ENCODE measurements around the gene NXNL1. TPM values are rescaled to one million over a fixed set of nuclear protein-coding genes. Genes with fewer than 3 reads are reported as not detected.
A peak's percentile ranks its signal among the peaks of the same experiment; 100 is the strongest.

Gene NXNL1
- total RNA-seq, 4 donors from 2014 or later = not detected

DNA sequence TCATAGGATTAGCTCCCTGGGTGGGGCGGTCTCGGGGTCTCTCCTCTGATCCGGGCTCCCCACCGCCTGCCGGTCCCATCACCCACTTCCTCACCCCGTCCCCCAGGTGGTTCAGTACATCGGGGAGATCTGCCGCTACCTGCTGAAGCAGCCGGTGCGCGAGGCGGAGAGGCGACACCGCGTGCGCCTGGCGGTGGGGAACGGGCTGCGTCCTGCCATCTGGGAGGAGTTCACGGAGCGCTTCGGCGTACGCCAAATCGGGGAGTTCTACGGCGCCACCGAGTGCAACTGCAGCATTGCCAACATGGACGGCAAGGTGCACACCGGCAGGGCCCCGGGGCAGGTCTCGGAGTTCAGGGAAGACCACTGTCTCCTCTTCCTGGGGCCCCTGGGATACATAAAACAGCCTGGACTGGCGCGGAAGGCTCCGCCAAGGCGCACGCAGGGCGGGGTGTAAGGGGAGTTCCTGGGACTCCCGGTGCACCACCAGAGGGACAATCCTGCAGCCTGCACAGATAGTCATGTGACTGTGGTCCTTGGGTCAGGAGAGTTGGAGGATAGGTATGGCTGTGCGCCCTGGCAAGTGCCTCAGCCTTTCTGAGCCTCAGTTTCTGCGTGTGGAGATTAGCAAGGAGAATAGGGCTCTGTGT, 36.5 kb upstream of the NXNL1 start:
- TF ChIP-seq POLR2A (IDR thresholded peaks at IDR 0.05) = no peak
- TF ChIP-seq, protein P1, sequence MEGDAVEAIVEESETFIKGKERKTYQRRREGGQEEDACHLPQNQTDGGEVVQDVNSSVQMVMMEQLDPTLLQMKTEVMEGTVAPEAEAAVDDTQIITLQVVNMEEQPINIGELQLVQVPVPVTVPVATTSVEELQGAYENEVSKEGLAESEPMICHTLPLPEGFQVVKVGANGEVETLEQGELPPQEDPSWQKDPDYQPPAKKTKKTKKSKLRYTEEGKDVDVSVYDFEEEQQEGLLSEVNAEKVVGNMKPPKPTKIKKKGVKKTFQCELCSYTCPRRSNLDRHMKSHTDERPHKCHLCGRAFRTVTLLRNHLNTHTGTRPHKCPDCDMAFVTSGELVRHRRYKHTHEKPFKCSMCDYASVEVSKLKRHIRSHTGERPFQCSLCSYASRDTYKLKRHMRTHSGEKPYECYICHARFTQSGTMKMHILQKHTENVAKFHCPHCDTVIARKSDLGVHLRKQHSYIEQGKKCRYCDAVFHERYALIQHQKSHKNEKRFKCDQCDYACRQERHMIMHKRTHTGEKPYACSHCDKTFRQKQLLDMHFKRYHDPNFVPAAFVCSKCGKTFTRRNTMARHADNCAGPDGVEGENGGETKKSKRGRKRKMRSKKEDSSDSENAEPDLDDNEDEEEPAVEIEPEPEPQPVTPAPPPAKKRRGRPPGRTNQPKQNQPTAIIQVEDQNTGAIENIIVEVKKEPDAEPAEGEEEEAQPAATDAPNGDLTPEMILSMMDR (IDR thresholded peaks at IDR 0.05) = no peak
- Histone ChIP-seq H3K4me3 (no peak overlapping the region), H3K36me3 (no peaks in the 10 kb centered on the region), H3K9me3 (no peaks in the 10 kb centered on the region), H3K27me3 (no peaks in the 10 kb centered on the region), H3K27ac (no peak overlapping the region), H3K4me1 (peaks cover 0 to 5% of the 10 kb centered on the region in 2 donors)
- intact Hi-C loops (cut with DNase I; ENCODE audit: low total_unique reads) = no loop called here
- DNase-seq = no peak

DNA sequence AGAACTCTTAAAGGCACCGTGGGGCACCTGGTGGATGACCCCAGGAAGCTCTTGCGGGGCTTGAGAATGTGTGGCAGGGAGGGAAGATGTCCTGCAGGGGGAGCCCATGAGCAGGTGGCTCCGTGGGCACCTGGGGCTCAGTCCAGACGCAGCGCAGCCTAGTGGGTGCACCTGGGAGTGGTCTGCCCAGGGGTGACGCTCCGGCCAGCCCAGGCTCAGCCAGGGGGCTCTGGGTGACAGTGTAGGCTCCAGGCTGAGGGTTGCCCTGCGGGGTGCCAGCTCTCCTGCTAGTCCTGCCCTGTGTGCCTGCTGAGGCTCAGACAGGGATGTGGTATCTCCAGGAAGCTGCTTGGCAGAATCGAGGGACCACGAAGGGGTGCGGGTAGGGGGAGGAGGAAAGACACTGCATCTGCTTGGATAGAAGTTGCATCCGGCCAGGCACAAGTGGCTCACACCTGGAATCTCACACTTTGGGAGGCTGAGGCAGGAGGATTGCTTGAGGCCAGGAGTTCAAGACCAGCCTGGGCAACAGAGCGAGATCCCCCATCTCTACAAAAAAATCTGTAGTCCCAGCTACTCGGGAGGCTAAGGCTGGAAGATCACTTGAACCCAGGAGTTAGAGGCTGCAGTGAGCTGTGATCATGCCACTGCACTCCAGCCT, 35.7 kb upstream of the NXNL1 start:
- intact Hi-C loops (cut with DNase I; ENCODE audit: low total_unique reads) = no loop called here
- DNase-seq = peak; percentile 40 to 46
- Histone ChIP-seq H3K9me3 (no peaks in the 10 kb centered on the region), H3K27ac (no peak overlapping the region), H3K36me3 (no peaks in the 10 kb centered on the region), H3K4me3 (no peak overlapping the region), H3K4me1 (peaks cover 0 to 5% of the 10 kb centered on the region in 2 donors), H3K27me3 (no peaks in the 10 kb centered on the region)
- TF ChIP-seq, protein P1 (IDR thresholded peaks at IDR 0.05) = peak; percentile 44 to 67 (median 62)
- no peak for TF ChIP-seq POLR2A (IDR thresholded peaks at IDR 0.05)

DNA sequence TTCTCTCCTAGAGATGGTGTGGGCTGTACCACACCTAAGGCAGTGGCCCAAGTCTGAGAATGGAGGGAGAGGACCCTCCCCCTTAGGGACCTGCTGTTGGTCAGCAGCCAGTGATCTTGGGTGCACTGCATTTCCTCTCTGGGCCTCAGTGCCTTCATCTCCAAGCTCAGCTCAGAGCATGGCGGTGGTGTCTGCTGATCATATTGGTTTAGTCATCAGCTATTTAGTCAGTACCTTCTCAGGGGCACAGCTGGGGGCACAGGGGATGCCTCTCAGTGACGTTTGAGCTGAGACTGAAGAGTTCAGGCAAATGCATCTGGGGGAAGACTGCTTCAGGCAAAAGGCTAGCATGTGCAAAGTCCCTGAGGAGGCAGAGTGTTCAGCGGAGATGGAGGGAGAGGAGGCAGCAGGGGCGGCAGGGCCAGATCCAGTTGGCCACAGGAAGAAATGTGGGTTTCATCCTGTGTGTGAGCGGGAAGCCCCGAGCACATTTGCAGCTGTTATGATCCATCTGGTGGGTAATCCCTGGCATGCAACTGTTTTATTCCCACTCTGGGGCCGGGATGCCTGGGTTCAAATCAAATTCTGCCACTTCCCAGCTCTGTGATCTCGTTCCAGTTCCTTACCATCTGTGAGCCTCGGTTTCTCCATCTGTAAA, 35.0 kb upstream of the NXNL1 start:
- peaks cover 0 to 5% of the 10 kb centered on the region in 2 donors for H3K4me1 ChIP-seq
- no peak overlapping the region for H3K4me3 ChIP-seq
- no peak for TF ChIP-seq POLR2A (IDR thresholded peaks at IDR 0.05)
- TF ChIP-seq, protein P1 (IDR thresholded peaks at IDR 0.05) = no peak
- intact Hi-C loops (cut with DNase I; ENCODE audit: low total_unique reads) = no loop called here
- H3K27ac ChIP-seq = no peak overlapping the region
- no peaks in the 10 kb centered on the region for H3K36me3 ChIP-seq
- DNase-seq = no peak
- H3K9me3 ChIP-seq = no peaks in the 10 kb centered on the region
- H3K27me3 ChIP-seq = no peaks in the 10 kb centered on the region

DNA sequence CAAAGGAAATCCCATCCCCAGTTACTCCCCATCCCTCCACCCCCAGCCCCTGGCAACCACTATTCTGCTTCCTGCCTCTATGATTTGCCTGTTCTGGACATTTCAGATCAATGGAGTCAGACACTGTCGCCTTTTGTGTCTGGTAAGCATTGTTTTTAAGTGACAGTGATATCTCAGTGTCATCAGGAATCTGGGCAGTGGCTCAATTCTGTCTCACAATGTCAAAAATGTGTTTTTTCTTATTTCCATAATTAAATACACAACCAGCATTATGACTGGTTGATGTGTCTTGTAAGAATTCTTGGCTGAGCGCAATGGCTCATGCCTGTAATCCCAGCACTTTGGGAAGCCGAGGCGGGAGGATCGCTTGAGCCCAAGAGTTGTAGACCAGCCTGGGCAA, 30.6 kb upstream of the NXNL1 start:
- Histone ChIP-seq H3K4me3 (no peak overlapping the region), H3K27ac (no peak overlapping the region), H3K27me3 (no peaks in the 10 kb centered on the region), H3K36me3 (no peaks in the 10 kb centered on the region), H3K9me3 (no peaks in the 10 kb centered on the region), H3K4me1 (no peaks in the 10 kb centered on the region)
- intact Hi-C loops (cut with DNase I; ENCODE audit: low total_unique reads) = no loop called here
- TF ChIP-seq POLR2A (IDR thresholded peaks at IDR 0.05) = no peak
- TF ChIP-seq, protein P1 (IDR thresholded peaks at IDR 0.05) = no peak
- no peak for DNase-seq

DNA sequence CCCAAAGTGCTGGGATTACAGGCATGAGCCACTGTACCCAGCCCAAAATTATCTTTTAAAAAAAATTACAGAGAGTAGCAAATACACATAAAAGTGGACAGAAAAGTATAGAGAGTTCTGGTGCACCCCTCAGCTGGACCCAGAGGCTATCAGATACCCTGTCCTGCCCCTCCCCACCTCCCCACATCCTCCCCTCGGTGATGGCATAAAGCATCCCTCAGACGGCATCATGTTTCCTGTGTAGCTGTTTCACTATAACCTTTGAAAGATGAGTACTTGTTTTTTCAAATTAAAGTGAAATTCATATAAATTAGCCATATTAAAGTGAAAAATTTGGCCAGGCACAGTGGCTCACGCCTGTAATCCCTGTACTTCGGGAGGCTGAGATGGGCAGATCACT, 29.7 kb upstream of the NXNL1 start:
- Histone ChIP-seq H3K36me3 (no peaks in the 10 kb centered on the region), H3K4me3 (no peak overlapping the region), H3K9me3 (no peaks in the 10 kb centered on the region), H3K27ac (no peak overlapping the region), H3K27me3 (no peaks in the 10 kb centered on the region), H3K4me1 (no peaks in the 10 kb centered on the region)
- TF ChIP-seq, protein P1 (IDR thresholded peaks at IDR 0.05) = no peak
- TF ChIP-seq POLR2A (IDR thresholded peaks at IDR 0.05) = no peak
- DNase-seq = no peak
- intact Hi-C loops (cut with DNase I; ENCODE audit: low total_unique reads) = no loop called here

Data from uterus (tissue), 4 donors.